Measurements from ENCODE around the gene VRTN. TPM values are rescaled to one million over a fixed set of nuclear protein-coding genes. Genes with fewer than 3 reads are reported as not detected.

VRTN gene
- total RNA-seq, 1 donor from 2014 or later, result 0.15 TPM

GRCh38 chr14:74402401-74403251, 54.4 kb downstream of the VRTN start:
- Mint-ChIP-seq H3K4me1 (ENCODE audit: low read depth, unreplicated experiment) (peaks cover 21% of the 10 kb centered on the region), H3K27ac (ENCODE audit: unreplicated experiment) (peak overlapping the region; percentile 68), H3K9me3 (ENCODE audit: unreplicated experiment) (peaks cover 3% of the 10 kb centered on the region), H3K27me3 (ENCODE audit: unreplicated experiment) (peaks cover 9% of the 10 kb centered on the region), H3K36me3 (ENCODE audit: unreplicated experiment) (no peaks in the 10 kb centered on the region), H3K4me3 (ENCODE audit: unreplicated experiment) (no peak overlapping the region)
- DNase-seq, result peak; percentile 41
- TF ChIP-seq CTCF (IDR thresholded peaks at IDR 0.05; ENCODE audit: partially characterized antibody, unreplicated experiment), result no peak

GRCh38 chr14:74403619-74404417, 55.5 kb downstream of the VRTN start:
- H3K4me3 Mint-ChIP-seq (ENCODE audit: unreplicated experiment), result no peak overlapping the region
- H3K4me1 Mint-ChIP-seq (ENCODE audit: low read depth, unreplicated experiment), result peaks cover 21% of the 10 kb centered on the region
- DNase-seq, result no peak
- H3K27ac Mint-ChIP-seq (ENCODE audit: unreplicated experiment), result no peak overlapping the region
- no peak for TF ChIP-seq CTCF (IDR thresholded peaks at IDR 0.05; ENCODE audit: partially characterized antibody, unreplicated experiment)
- H3K9me3 Mint-ChIP-seq (ENCODE audit: unreplicated experiment), result peaks cover 3% of the 10 kb centered on the region
- no peaks in the 10 kb centered on the region for H3K36me3 Mint-ChIP-seq (ENCODE audit: unreplicated experiment)
- H3K27me3 Mint-ChIP-seq (ENCODE audit: unreplicated experiment), result peaks cover 13% of the 10 kb centered on the region

- Mint-ChIP-seq H3K27me3 (ENCODE audit: unreplicated experiment) (peaks cover 13% of the 10 kb centered on the region), H3K4me1 (ENCODE audit: low read depth, unreplicated experiment) (peaks cover 21% of the 10 kb centered on the region), H3K9me3 (ENCODE audit: unreplicated experiment) (peaks cover 3% of the 10 kb centered on the region), H3K36me3 (ENCODE audit: unreplicated experiment) (no peaks in the 10 kb centered on the region), H3K4me3 (ENCODE audit: unreplicated experiment) (no peak overlapping the region), H3K27ac (ENCODE audit: unreplicated experiment) (no peak overlapping the region)
- no peak for DNase-seq
- no peak for TF ChIP-seq CTCF (IDR thresholded peaks at IDR 0.05; ENCODE audit: partially characterized antibody, unreplicated experiment)
Observed at GRCh38 chr14:74404435-74404834, 56.2 kb downstream of the VRTN start.

GRCh38 chr14:74405663-74406062, 57.4 kb downstream of the VRTN start:
- TF ChIP-seq CTCF (IDR thresholded peaks at IDR 0.05; ENCODE audit: partially characterized antibody, unreplicated experiment), result no peak
- H3K4me3 Mint-ChIP-seq (ENCODE audit: unreplicated experiment), result no peak overlapping the region
- H3K4me1 Mint-ChIP-seq (ENCODE audit: low read depth, unreplicated experiment), result peaks cover 16% of the 10 kb centered on the region
- H3K9me3 Mint-ChIP-seq (ENCODE audit: unreplicated experiment), result peaks cover 3% of the 10 kb centered on the region
- no peak for DNase-seq
- H3K36me3 Mint-ChIP-seq (ENCODE audit: unreplicated experiment), result no peaks in the 10 kb centered on the region
- no peak overlapping the region for H3K27ac Mint-ChIP-seq (ENCODE audit: unreplicated experiment)
- H3K27me3 Mint-ChIP-seq (ENCODE audit: unreplicated experiment), result peaks cover 12% of the 10 kb centered on the region

Measured in glutamatergic neuron (in vitro differentiated cells).